Muscle layer of colon (tissue), 2 donors: Measurements from ENCODE around the gene CYSLTR2.

Experiments used
- H3K27ac ChIP-seq: one replicate; pipeline ENCODE4 v1.7.0; 2013; ENCODE audit warnings: low read depth, mild to moderate bottlenecking, low read length, moderate library complexity
- H3K27me3 ChIP-seq, 2 donors: one replicate each; pipeline ENCODE4 v1.7.0; 2013; ENCODE audit warnings: low read length in 2 of 2, mild to moderate bottlenecking in 2 of 2; ENCODE audit not compliant: insufficient read depth in 2 of 2, control insufficient read depth in 1 of 2
- H3K36me3 ChIP-seq: one replicate; pipeline ENCODE4 v1.7.0; 2013; ENCODE audit warnings: mild to moderate bottlenecking, low read length; ENCODE audit not compliant: insufficient read depth
- H3K4me1 ChIP-seq: one replicate; pipeline ENCODE4 v1.7.0; 2013; ENCODE audit warnings: mild to moderate bottlenecking, low read length; ENCODE audit not compliant: insufficient read depth
- H3K4me3 ChIP-seq, 2 donors: one replicate each; pipeline ENCODE4 v1.7.0; 2013; ENCODE audit warnings: low read length in 2 of 2, low read depth in 1 of 2, mild to moderate bottlenecking in 1 of 2, moderate library complexity in 1 of 2
- H3K9ac ChIP-seq: one replicate; pipeline ENCODE4 v1.7.0; 2013; ENCODE audit warnings: low read length
- H3K9me3 ChIP-seq: one replicate; pipeline ENCODE4 v1.7.0; 2013; ENCODE audit warnings: mild to moderate bottlenecking, low read length
- donor health status: abdominal sarcoma.
- donor health status: Adenocarcinoma of cecum.

The CYSLTR2 gene

GRCh38 chr13:48630773-48631172, 23.0 kb upstream of the CYSLTR2 start:
- Histone ChIP-seq H3K9ac (no peak overlapping the region), H3K4me1 (no peaks in the 10 kb centered on the region), H3K36me3 (no peaks in the 10 kb centered on the region), H3K4me3 (no peak overlapping the region), H3K27me3 (no peaks in the 10 kb centered on the region), H3K27ac (no peak overlapping the region), H3K9me3 (peaks cover 7% of the 10 kb centered on the region)

GRCh38 chr13:48631441-48631840, 22.3 kb upstream of the CYSLTR2 start:
- H3K36me3 ChIP-seq: no peaks in the 10 kb centered on the region
- no peak overlapping the region for H3K27ac ChIP-seq
- H3K9me3 ChIP-seq: peaks cover 12% of the 10 kb centered on the region
- H3K4me3 ChIP-seq: no peak overlapping the region
- H3K27me3 ChIP-seq: no peaks in the 10 kb centered on the region
- no peak overlapping the region for H3K9ac ChIP-seq
- H3K4me1 ChIP-seq: no peaks in the 10 kb centered on the region

- no peaks in the 10 kb centered on the region for H3K36me3 ChIP-seq
- no peaks in the 10 kb centered on the region for H3K4me1 ChIP-seq
- H3K4me3 ChIP-seq: no peak overlapping the region
- H3K9ac ChIP-seq: no peak overlapping the region
- peaks cover 14% of the 10 kb centered on the region for H3K9me3 ChIP-seq
- no peak overlapping the region for H3K27ac ChIP-seq
- no peaks in the 10 kb centered on the region for H3K27me3 ChIP-seq
Observed at GRCh38 chr13:48633700-48634099, 20.0 kb upstream of the CYSLTR2 start.

GRCh38 chr13:48634636-48635035, 19.1 kb upstream of the CYSLTR2 start:
- H3K27me3 ChIP-seq: no peaks in the 10 kb centered on the region
- no peaks in the 10 kb centered on the region for H3K36me3 ChIP-seq
- no peak overlapping the region for H3K27ac ChIP-seq
- H3K9ac ChIP-seq: no peak overlapping the region
- H3K4me1 ChIP-seq: no peaks in the 10 kb centered on the region
- no peak overlapping the region for H3K4me3 ChIP-seq
- H3K9me3 ChIP-seq: peaks cover 14% of the 10 kb centered on the region

- Histone ChIP-seq H3K9ac (no peak overlapping the region), H3K9me3 (peaks cover 14% of the 10 kb centered on the region), H3K27me3 (no peaks in the 10 kb centered on the region), H3K27ac (no peak overlapping the region), H3K36me3 (no peaks in the 10 kb centered on the region), H3K4me1 (no peaks in the 10 kb centered on the region), H3K4me3 (no peak overlapping the region)
Observed at GRCh38 chr13:48635478-48635877, 18.3 kb upstream of the CYSLTR2 start.

- no peak overlapping the region for H3K9ac ChIP-seq
- H3K36me3 ChIP-seq: no peaks in the 10 kb centered on the region
- no peak overlapping the region for H3K4me3 ChIP-seq
- H3K27me3 ChIP-seq: no peaks in the 10 kb centered on the region
- peaks cover 14% of the 10 kb centered on the region for H3K9me3 ChIP-seq
- no peak overlapping the region for H3K27ac ChIP-seq
- no peaks in the 10 kb centered on the region for H3K4me1 ChIP-seq
Observed at GRCh38 chr13:48636550-48636949, 17.2 kb upstream of the CYSLTR2 start.

- Histone ChIP-seq H3K4me3 (no peak overlapping the region), H3K4me1 (no peaks in the 10 kb centered on the region), H3K9me3 (peaks cover 14% of the 10 kb centered on the region), H3K36me3 (no peaks in the 10 kb centered on the region), H3K27me3 (no peaks in the 10 kb centered on the region), H3K27ac (no peak overlapping the region), H3K9ac (no peak overlapping the region)
Observed at GRCh38 chr13:48637601-48638000, 16.1 kb upstream of the CYSLTR2 start.

GRCh38 chr13:48640767-48641166, 13.0 kb upstream of the CYSLTR2 start:
- no peak overlapping the region for H3K4me3 ChIP-seq
- H3K27me3 ChIP-seq: no peaks in the 10 kb centered on the region
- H3K9me3 ChIP-seq: peaks cover 7% of the 10 kb centered on the region
- H3K9ac ChIP-seq: no peak overlapping the region
- no peaks in the 10 kb centered on the region for H3K36me3 ChIP-seq
- no peak overlapping the region for H3K27ac ChIP-seq
- no peaks in the 10 kb centered on the region for H3K4me1 ChIP-seq

GRCh38 chr13:48641404-48641803, 12.3 kb upstream of the CYSLTR2 start:
- Histone ChIP-seq H3K4me1 (no peaks in the 10 kb centered on the region), H3K27me3 (no peaks in the 10 kb centered on the region), H3K9me3 (peaks cover 2% of the 10 kb centered on the region), H3K27ac (no peak overlapping the region), H3K36me3 (no peaks in the 10 kb centered on the region), H3K9ac (no peak overlapping the region), H3K4me3 (no peak overlapping the region)

GRCh38 chr13:48642061-48642460, 11.7 kb upstream of the CYSLTR2 start:
- no peak overlapping the region for H3K9ac ChIP-seq
- H3K4me1 ChIP-seq: no peaks in the 10 kb centered on the region
- H3K27ac ChIP-seq: no peak overlapping the region
- no peak overlapping the region for H3K4me3 ChIP-seq
- no peaks in the 10 kb centered on the region for H3K36me3 ChIP-seq
- H3K9me3 ChIP-seq: no peaks in the 10 kb centered on the region
- H3K27me3 ChIP-seq: no peaks in the 10 kb centered on the region

GRCh38 chr13:48643159-48643558, 10.6 kb upstream of the CYSLTR2 start:
- Histone ChIP-seq H3K27ac (no peak overlapping the region), H3K9me3 (no peaks in the 10 kb centered on the region), H3K36me3 (no peaks in the 10 kb centered on the region), H3K4me3 (no peak overlapping the region), H3K27me3 (no peaks in the 10 kb centered on the region), H3K4me1 (no peaks in the 10 kb centered on the region), H3K9ac (no peak overlapping the region)

- Histone ChIP-seq H3K27me3 (no peaks in the 10 kb centered on the region), H3K9ac (no peak overlapping the region), H3K4me3 (no peak overlapping the region), H3K27ac (no peak overlapping the region), H3K9me3 (no peaks in the 10 kb centered on the region), H3K4me1 (no peaks in the 10 kb centered on the region), H3K36me3 (no peaks in the 10 kb centered on the region)
Observed at GRCh38 chr13:48644141-48644540, 9.6 kb upstream of the CYSLTR2 start.
